ENCODE results near the gene OR8A1. TPM values are rescaled to one million over a fixed set of nuclear protein-coding genes. Genes with fewer than 3 reads are reported as not detected.
"Not testable (repeated sequence)": the region's sequence is repeated elsewhere in the genome, so short reads cannot be mapped to it uniquely, and the experiment has no call there.

The OR8A1 gene
- polyA plus RNA-seq, 3 donors, result 0.03 TPM; not detected in 1

- DNase-seq (ENCODE audit: low read depth in 3 of 3, low spot score in 2 of 3), result no peak
These were observed 21.6 kb downstream of the OR8A1 start for GRCh38 chr11:124591430-124591829.

- no peak for DNase-seq (ENCODE audit: low read depth in 3 of 3, low spot score in 2 of 3)
These were observed 22.8 kb downstream of the OR8A1 start for GRCh38 chr11:124592627-124593026.

- no peak for DNase-seq (ENCODE audit: low read depth in 3 of 3, low spot score in 2 of 3)
These were observed 25.5 kb downstream of the OR8A1 start for GRCh38 chr11:124595302-124595701.

- no peak for DNase-seq (ENCODE audit: low read depth in 3 of 3, low spot score in 2 of 3)
These were observed 27.8 kb downstream of the OR8A1 start for GRCh38 chr11:124597626-124598025.

GRCh38 chr11:124600621-124601320, 31.0 kb downstream of the OR8A1 start:
- no peak for DNase-seq (ENCODE audit: low read depth in 3 of 3, low spot score in 2 of 3)

- no peak for DNase-seq (ENCODE audit: low read depth in 3 of 3, low spot score in 2 of 3)
These were observed 32.4 kb downstream of the OR8A1 start for GRCh38 chr11:124602193-124602592.

GRCh38 chr11:124602723-124603122, 32.9 kb downstream of the OR8A1 start:
- DNase-seq (ENCODE audit: low read depth in 3 of 3, low spot score in 2 of 3), result not testable (repeated sequence)

- DNase-seq (ENCODE audit: low read depth in 3 of 3, low spot score in 2 of 3), result no peak
These were observed 35.9 kb downstream of the OR8A1 start for GRCh38 chr11:124605719-124606118.

- no peak for DNase-seq (ENCODE audit: low read depth in 3 of 3, low spot score in 2 of 3)
These were observed 38.4 kb downstream of the OR8A1 start for GRCh38 chr11:124608147-124608546.

- DNase-seq (ENCODE audit: low read depth in 3 of 3, low spot score in 2 of 3), result no peak
These were observed 40.5 kb downstream of the OR8A1 start for GRCh38 chr11:124610295-124610694.

GRCh38 chr11:124611064-124611463, 41.3 kb downstream of the OR8A1 start, which contains the start of gene PANX3:
Gene PANX3, plus strand, starts transcription at chr11:124611428. Its CDS starts 129 bp downstream, at chr11:124611557.
- no peak for DNase-seq (ENCODE audit: low read depth in 3 of 3, low spot score in 2 of 3)

- DNase-seq (ENCODE audit: low read depth in 3 of 3, low spot score in 2 of 3), result no peak
These were observed 42.2 kb downstream of the OR8A1 start for GRCh38 chr11:124612045-124612444.

GRCh38 chr11:124612567-124613246, 42.9 kb downstream of the OR8A1 start:
- DNase-seq (ENCODE audit: low read depth in 3 of 3, low spot score in 2 of 3), result no peak

GRCh38 chr11:124618863-124619262, 49.1 kb downstream of the OR8A1 start:
- DNase-seq (ENCODE audit: low read depth in 3 of 3, low spot score in 2 of 3), result no peak

Other genes starting within 250 kb of the OR8A1 start
- not detected for gene OR8D2, start 249.8 kb upstream of the OR8A1 start, polyA plus RNA-seq (ENCODE audit: insufficient read length in 3 of 3)
- gene OR8B2, start 185.5 kb upstream of the OR8A1 start, polyA plus RNA-seq (ENCODE audit: insufficient read length in 3 of 3), result not detected
- not detected for gene OR8B3, start 171.0 kb upstream of the OR8A1 start, polyA plus RNA-seq (ENCODE audit: insufficient read length in 3 of 3)
- gene OR8B4, start 145.1 kb upstream of the OR8A1 start, polyA plus RNA-seq (ENCODE audit: insufficient read length in 3 of 3), result not detected
- under 1 TPM in 1 of 3 donors, not detected in 2; 0.03 TPM for gene OR8B8, start 124.3 kb upstream of the OR8A1 start, polyA plus RNA-seq (ENCODE audit: insufficient read length in 3 of 3)
- gene OR8B12, start 26.3 kb upstream of the OR8A1 start, polyA plus RNA-seq (ENCODE audit: insufficient read length in 3 of 3), result not detected
- not detected for gene PANX3, start 41.4 kb downstream of the OR8A1 start, polyA plus RNA-seq (ENCODE audit: insufficient read length in 3 of 3)
- gene TBRG1, start 52.9 kb downstream of the OR8A1 start, polyA plus RNA-seq (ENCODE audit: insufficient read length in 3 of 3), result 10 to 100 TPM; 27.0 to 27.2 (median 27.1) TPM
- gene SIAE, start 103.7 kb downstream of the OR8A1 start, polyA plus RNA-seq (ENCODE audit: insufficient read length in 3 of 3), result 10 to 100 TPM; 33.1 to 34.5 (median 33.7) TPM
- gene SPA17, start 103.9 kb downstream of the OR8A1 start, polyA plus RNA-seq (ENCODE audit: insufficient read length in 3 of 3), result 10 to 100 TPM; 23.4 to 27.7 (median 25.3) TPM
- 10 to 100 TPM; 12.0 to 24.4 (median 15.3) TPM for gene NRGN, start 169.9 kb downstream of the OR8A1 start, polyA plus RNA-seq (ENCODE audit: insufficient read length in 3 of 3)
- 1 to 10 TPM; 4.4 to 7.9 (median 5.8) TPM for gene VSIG2, start 182.3 kb downstream of the OR8A1 start, polyA plus RNA-seq (ENCODE audit: insufficient read length in 3 of 3)
- gene ESAM, start 192.3 kb downstream of the OR8A1 start, polyA plus RNA-seq (ENCODE audit: insufficient read length in 3 of 3), result 10 to 100 TPM; 60.6 to 73.8 (median 68.2) TPM
- 10 to 100 TPM; 24.3 to 25.7 (median 25.1) TPM for gene MSANTD2, start 230.4 kb downstream of the OR8A1 start, polyA plus RNA-seq (ENCODE audit: insufficient read length in 3 of 3)